ENCODE data around the gene VLDLR.

VLDLR gene

DNA sequence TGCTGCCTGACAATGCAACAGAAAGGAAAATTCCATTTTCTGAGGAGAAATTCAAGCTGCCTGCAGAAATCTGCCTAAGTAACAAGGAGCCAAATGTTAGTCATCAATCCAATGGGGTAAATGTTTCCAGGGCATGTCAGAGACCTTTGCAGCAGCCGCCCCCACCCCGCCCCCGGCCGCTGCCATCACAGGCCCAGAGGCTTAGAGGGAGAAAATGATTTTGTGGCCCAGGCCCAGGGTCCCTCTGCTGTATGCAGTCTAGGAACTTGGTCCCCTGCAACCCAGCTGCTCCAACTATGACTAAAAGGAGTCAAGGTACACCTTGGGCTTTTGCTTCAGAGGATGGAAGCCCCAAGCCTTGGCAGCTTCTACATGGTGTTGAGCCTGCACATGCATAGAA, 45.0 kb downstream of the VLDLR start:
- no peak overlapping the region for H3K27ac ChIP-seq
- in situ Hi-C loops (cut with HindIII; ENCODE audit: low pct_ligation_motif_present, low sequenced_read_pairs) = no loop called here
- no peaks in the 10 kb centered on the region for H3K27me3 ChIP-seq (replicated peaks)
- H3K4me3 ChIP-seq (ENCODE audit: low read depth, low read length) = no peak overlapping the region
- TF ChIP-seq CTCF (IDR thresholded peaks at IDR 0.05; ENCODE audit: low read depth, low read length, missing control alignments) = no peak
- DNase-seq = no peak
- no peaks in the 10 kb centered on the region for H3K36me3 ChIP-seq (replicated peaks)

DNA sequence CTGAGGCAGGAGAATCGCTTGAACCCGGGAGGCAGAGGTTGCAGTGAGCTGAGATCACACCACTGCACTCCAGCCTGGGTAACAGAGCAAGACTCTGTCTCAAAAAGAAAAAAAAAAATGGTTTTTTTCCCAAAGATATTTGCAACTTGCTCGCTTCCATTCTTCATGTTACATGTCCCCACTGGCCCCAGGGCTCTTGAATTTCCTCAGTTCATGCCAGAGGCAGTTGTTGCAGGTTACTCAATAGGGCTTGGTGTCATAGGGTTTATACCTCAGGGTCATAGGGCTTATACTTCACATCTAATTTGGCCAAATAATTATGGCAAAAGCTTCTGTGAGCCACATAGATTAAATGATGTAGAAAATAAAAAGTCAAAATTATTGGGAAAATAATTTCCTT, 51.6 kb downstream of the VLDLR start:
- TF ChIP-seq CTCF (IDR thresholded peaks at IDR 0.05; ENCODE audit: low read depth, low read length, missing control alignments) = no peak
- in situ Hi-C loops (cut with HindIII; ENCODE audit: low pct_ligation_motif_present, low sequenced_read_pairs) = no loop called here
- Histone ChIP-seq H3K4me3 (ENCODE audit: low read depth, low read length) (no peak overlapping the region), H3K36me3 (replicated peaks) (no peaks in the 10 kb centered on the region), H3K27me3 (replicated peaks) (no peaks in the 10 kb centered on the region), H3K27ac (no peak overlapping the region)
- DNase-seq = no peak

DNA sequence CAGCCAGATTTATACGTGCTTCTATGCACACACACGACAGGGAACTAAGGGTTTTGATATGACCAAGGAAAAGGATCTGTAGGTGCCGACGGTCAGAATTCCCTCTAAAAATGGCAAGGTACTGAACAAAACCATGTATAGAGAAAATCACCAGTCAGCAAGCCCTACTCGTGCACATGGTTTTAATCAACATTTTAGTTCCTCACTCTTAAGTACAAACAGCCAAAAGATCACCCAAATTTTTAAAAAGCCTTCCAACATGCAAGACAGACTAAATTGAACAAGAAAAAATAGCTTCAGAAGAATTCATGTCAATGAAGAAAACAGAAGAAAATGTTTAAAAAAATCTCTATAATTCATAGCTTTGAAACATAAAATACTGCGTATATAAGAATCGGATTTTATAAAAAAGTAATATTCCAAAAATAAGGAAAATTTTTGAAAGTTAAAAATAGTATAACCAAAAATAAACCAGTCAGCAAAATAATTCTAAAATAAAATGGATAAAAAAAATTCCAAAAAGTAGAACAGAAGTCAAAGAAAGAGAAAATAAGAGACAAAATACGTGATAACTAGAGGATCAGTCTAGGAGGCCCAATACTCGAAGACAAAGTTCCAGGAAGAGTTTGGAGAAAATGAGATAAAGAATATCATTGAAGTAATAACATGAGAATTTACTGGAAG, 52.7 kb downstream of the VLDLR start:
- Histone ChIP-seq H3K27ac (no peak overlapping the region), H3K36me3 (replicated peaks) (no peaks in the 10 kb centered on the region), H3K27me3 (replicated peaks) (no peaks in the 10 kb centered on the region), H3K4me3 (ENCODE audit: low read depth, low read length) (no peak overlapping the region)
- in situ Hi-C loops (cut with HindIII; ENCODE audit: low pct_ligation_motif_present, low sequenced_read_pairs) = no loop called here
- TF ChIP-seq CTCF (IDR thresholded peaks at IDR 0.05; ENCODE audit: low read depth, low read length, missing control alignments) = no peak
- no peak for DNase-seq

GRCh38 chr9:2675834-2676233, 54.2 kb downstream of the VLDLR start:
- no peak overlapping the region for H3K4me3 ChIP-seq (ENCODE audit: low read depth, low read length)
- H3K36me3 ChIP-seq (replicated peaks) = no peaks in the 10 kb centered on the region
- H3K27me3 ChIP-seq (replicated peaks) = no peaks in the 10 kb centered on the region
- no peak overlapping the region for H3K27ac ChIP-seq
- no peak for TF ChIP-seq CTCF (IDR thresholded peaks at IDR 0.05; ENCODE audit: low read depth, low read length, missing control alignments)
- no peak for DNase-seq
- in situ Hi-C loops (cut with HindIII; ENCODE audit: low pct_ligation_motif_present, low sequenced_read_pairs) = no loop called here

- in situ Hi-C loops (cut with HindIII; ENCODE audit: low pct_ligation_motif_present, low sequenced_read_pairs) = no loop called here
- Histone ChIP-seq H3K27ac (no peak overlapping the region), H3K4me3 (ENCODE audit: low read depth, low read length) (no peak overlapping the region), H3K27me3 (replicated peaks) (no peaks in the 10 kb centered on the region), H3K36me3 (replicated peaks) (no peaks in the 10 kb centered on the region)
- DNase-seq = no peak
- TF ChIP-seq CTCF (IDR thresholded peaks at IDR 0.05; ENCODE audit: low read depth, low read length, missing control alignments) = no peak
Observed at GRCh38 chr9:2676466-2676865, 54.9 kb downstream of the VLDLR start.
